Activated naive CD4-positive, alpha-beta T cell treated with anti-CD3 and anti-CD28 coated beads for 36 hours (primary cell): ENCODE measurements around the gene ARF5. TPM values are rescaled to one million over a fixed set of nuclear protein-coding genes. Genes with fewer than 3 reads are reported as not detected.

Experiments used
- CTCF ChIA-PET: fragments of 350-600 bp; sonication (Branson Sonifier 250); formaldehyde crosslinking; loops from one replicate; lab custom pipeline; 2021; ENCODE audit warnings: antibody characterized with exemption; lab: Charles Lee
- DNase-seq: peaks from one replicate; pipeline ENCODE4 v3.0.0-alpha.2; 2020
- H3K27ac Mint-ChIP-seq: one replicate; pipeline ENCODE4 v1.8.0; 2021; ENCODE audit warnings: mild to moderate bottlenecking, mixed read lengths
- H3K27me3 Mint-ChIP-seq: one replicate; pipeline ENCODE4 v1.8.0; 2021; ENCODE audit warnings: low read depth, mixed read lengths
- H3K36me3 Mint-ChIP-seq: one replicate; pipeline ENCODE4 v1.8.0; 2021; ENCODE audit warnings: low read depth, mixed read lengths
- H3K4me1 Mint-ChIP-seq: one replicate; pipeline ENCODE4 v1.8.0; 2021; ENCODE audit warnings: low read depth, mixed read lengths
- H3K4me3 Mint-ChIP-seq: one replicate; pipeline ENCODE4 v1.8.0; 2021; ENCODE audit warnings: mild to moderate bottlenecking, moderate library complexity, mixed read lengths
- H3K9me3 Mint-ChIP-seq: one replicate; pipeline ENCODE4 v1.8.0; 2021; ENCODE audit warnings: mixed read lengths
- intact Hi-C: fragments of 100-400 bp; cut with micrococcal nuclease; formaldehyde crosslinking; loops from one replicate; pipeline ENCODE4 v1.15.1; 2023
- total RNA-seq, 2 experiments: library from RNA; stranded (reverse); gene quantifications; one replicate each; pipeline ENCODE4 v1.2.3, GENCODE V29; 2021

Gene ARF5
- total RNA-seq, 2 experiments from 2014 or later = 109 to 115 TPM

- H3K27ac Mint-ChIP-seq = no peak overlapping the region
- intact Hi-C loops = loop anchor here (2.0 to 10.0 kb wide), 7 partner anchors 241 to 615 kb away; partner anchors contain the start of genes GRM8 and LRRC4
- H3K36me3 Mint-ChIP-seq = peaks cover 13% of the 10 kb centered on the region
- H3K27me3 Mint-ChIP-seq = no peaks in the 10 kb centered on the region
- no peaks in the 10 kb centered on the region for H3K9me3 Mint-ChIP-seq
- H3K4me1 Mint-ChIP-seq = peaks cover 21% of the 10 kb centered on the region
- no peak for DNase-seq
- CTCF ChIA-PET = interaction anchor here (0.6 kb wide), 1 partner anchor 41 kb away, joined by 4 read pairs; no protein-coding TSS in a partner anchor
- H3K4me3 Mint-ChIP-seq = peak overlapping the region; percentile 98
These were observed 1.7 kb downstream of the ARF5 start for GRCh38 chr7:127589896-127590295.

- no peak overlapping the region for H3K4me3 Mint-ChIP-seq
- CTCF ChIA-PET = interaction anchor here (1.0 kb wide), 1 partner anchor 617 kb away, joined by 3 read pairs; no protein-coding TSS in a partner anchor
These were observed 3.0 kb downstream of the ARF5 start for GRCh38 chr7:127591189-127591588.

GRCh38 chr7:127591591-127591990 is 3.4 kb downstream of the ARF5 start:
- DNase-seq = no peak
- Mint-ChIP-seq H3K36me3 (peaks cover 13% of the 10 kb centered on the region), H3K27ac (no peak overlapping the region), H3K4me1 (peaks cover 12% of the 10 kb centered on the region), H3K27me3 (no peaks in the 10 kb centered on the region), H3K4me3 (no peak overlapping the region), H3K9me3 (no peaks in the 10 kb centered on the region)
- intact Hi-C loops = no loop called here
- CTCF ChIA-PET = interaction anchor here (1.0 kb wide), 1 partner anchor 617 kb away, joined by 3 read pairs; no protein-coding TSS in a partner anchor

More at GRCh38 chr7:127591189-127591588, 3.0 kb downstream of the ARF5 start:
- H3K4me1 Mint-ChIP-seq = peaks cover 16% of the 10 kb centered on the region
- no peaks in the 10 kb centered on the region for H3K27me3 Mint-ChIP-seq
- H3K36me3 Mint-ChIP-seq = peaks cover 13% of the 10 kb centered on the region
- H3K9me3 Mint-ChIP-seq = no peaks in the 10 kb centered on the region
- no peak overlapping the region for H3K27ac Mint-ChIP-seq
- DNase-seq = no peak
- intact Hi-C loops = no loop called here

GRCh38 chr7:127592550-127592949 is 4.3 kb downstream of the ARF5 start:
- Mint-ChIP-seq H3K27ac (no peak overlapping the region), H3K4me1 (peaks cover 11% of the 10 kb centered on the region), H3K4me3 (no peak overlapping the region), H3K27me3 (no peaks in the 10 kb centered on the region), H3K9me3 (no peaks in the 10 kb centered on the region), H3K36me3 (peaks cover 13% of the 10 kb centered on the region)
- intact Hi-C loops = no loop called here
- DNase-seq = no peak
- CTCF ChIA-PET = no interaction called here

GRCh38 chr7:127594490-127594889 is 6.3 kb downstream of the ARF5 start:
- Mint-ChIP-seq H3K9me3 (no peaks in the 10 kb centered on the region), H3K36me3 (peaks cover 13% of the 10 kb centered on the region), H3K27me3 (no peaks in the 10 kb centered on the region), H3K27ac (no peak overlapping the region), H3K4me1 (peaks cover 5% of the 10 kb centered on the region), H3K4me3 (no peak overlapping the region)
- CTCF ChIA-PET = interaction anchor here (1.2 kb wide), 1 partner anchor 12 kb away, joined by 3 read pairs; no protein-coding TSS in a partner anchor
- intact Hi-C loops = no loop called here
- DNase-seq = no peak

GRCh38 chr7:127595737-127596136 is 7.5 kb downstream of the ARF5 start:
- no peak overlapping the region for H3K4me3 Mint-ChIP-seq
- no peaks in the 10 kb centered on the region for H3K4me1 Mint-ChIP-seq
- intact Hi-C loops = no loop called here
- no peak overlapping the region for H3K27ac Mint-ChIP-seq
- H3K9me3 Mint-ChIP-seq = no peaks in the 10 kb centered on the region
- DNase-seq = no peak
- peaks cover 10% of the 10 kb centered on the region for H3K36me3 Mint-ChIP-seq
- H3K27me3 Mint-ChIP-seq = no peaks in the 10 kb centered on the region
- CTCF ChIA-PET = no interaction called here

GRCh38 chr7:127598318-127598717 is 10.1 kb downstream of the ARF5 start:
- no peak for DNase-seq
- Mint-ChIP-seq H3K4me1 (no peaks in the 10 kb centered on the region), H3K4me3 (no peak overlapping the region), H3K36me3 (no peaks in the 10 kb centered on the region), H3K27ac (no peak overlapping the region), H3K27me3 (no peaks in the 10 kb centered on the region), H3K9me3 (no peaks in the 10 kb centered on the region)
- CTCF ChIA-PET = interaction anchor here (1.1 kb wide), 1 partner anchor 611 kb away, joined by 3 read pairs; no protein-coding TSS in a partner anchor
- intact Hi-C loops = no loop called here

- Mint-ChIP-seq H3K9me3 (no peaks in the 10 kb centered on the region), H3K36me3 (no peaks in the 10 kb centered on the region), H3K4me1 (no peaks in the 10 kb centered on the region), H3K4me3 (no peak overlapping the region), H3K27me3 (no peaks in the 10 kb centered on the region), H3K27ac (no peak overlapping the region)
- intact Hi-C loops = no loop called here
- DNase-seq = no peak
- CTCF ChIA-PET = no interaction called here
These were observed 12.7 kb downstream of the ARF5 start for GRCh38 chr7:127600885-127601284.

- no peak for DNase-seq
- H3K27me3 Mint-ChIP-seq = no peaks in the 10 kb centered on the region
- H3K9me3 Mint-ChIP-seq = no peaks in the 10 kb centered on the region
- H3K36me3 Mint-ChIP-seq = no peaks in the 10 kb centered on the region
- CTCF ChIA-PET = no interaction called here
- no peaks in the 10 kb centered on the region for H3K4me1 Mint-ChIP-seq
- H3K4me3 Mint-ChIP-seq = no peak overlapping the region
- H3K27ac Mint-ChIP-seq = no peak overlapping the region
- intact Hi-C loops = no loop called here
These were observed 20.2 kb downstream of the ARF5 start for GRCh38 chr7:127608446-127608845.

GRCh38 chr7:127609297-127609696 is 21.1 kb downstream of the ARF5 start:
- CTCF ChIA-PET = interaction anchor here (0.6 kb wide), 1 partner anchor 104 kb away, joined by 3 read pairs; no protein-coding TSS in a partner anchor
- no peaks in the 10 kb centered on the region for H3K4me1 Mint-ChIP-seq
- H3K27ac Mint-ChIP-seq = no peak overlapping the region
- peaks cover 4% of the 10 kb centered on the region for H3K27me3 Mint-ChIP-seq
- intact Hi-C loops = no loop called here
- no peaks in the 10 kb centered on the region for H3K9me3 Mint-ChIP-seq
- H3K36me3 Mint-ChIP-seq = no peaks in the 10 kb centered on the region
- no peak overlapping the region for H3K4me3 Mint-ChIP-seq
- no peak for DNase-seq

- CTCF ChIA-PET = no interaction called here
- H3K27ac Mint-ChIP-seq = no peak overlapping the region
- intact Hi-C loops = no loop called here
- no peak overlapping the region for H3K4me3 Mint-ChIP-seq
- H3K9me3 Mint-ChIP-seq = no peaks in the 10 kb centered on the region
- no peaks in the 10 kb centered on the region for H3K36me3 Mint-ChIP-seq
- peaks cover 16% of the 10 kb centered on the region for H3K27me3 Mint-ChIP-seq
- H3K4me1 Mint-ChIP-seq = no peaks in the 10 kb centered on the region
- DNase-seq = no peak
These were observed 24.1 kb downstream of the ARF5 start for GRCh38 chr7:127612263-127612662.

GRCh38 chr7:127616724-127617123 is 28.5 kb downstream of the ARF5 start:
- CTCF ChIA-PET = no interaction called here
- Mint-ChIP-seq H3K4me3 (no peak overlapping the region), H3K27ac (no peak overlapping the region), H3K4me1 (peaks cover 5% of the 10 kb centered on the region), H3K36me3 (no peaks in the 10 kb centered on the region), H3K27me3 (peaks cover 39% of the 10 kb centered on the region), H3K9me3 (no peaks in the 10 kb centered on the region)
- no peak for DNase-seq
- intact Hi-C loops = no loop called here

- intact Hi-C loops = no loop called here
- Mint-ChIP-seq H3K4me3 (no peak within 1 kb of the TSS), H3K27me3 (peaks cover 44% of the 10 kb centered on the region), H3K36me3 (no peaks in the 10 kb centered on the region), H3K27ac (no peak within 1 kb of the TSS), H3K9me3 (no peaks in the 10 kb centered on the region), H3K4me1 (peaks cover 5% of the 10 kb centered on the region)
- CTCF ChIA-PET = no interaction called here
- DNase-seq = no peak
These were observed 29.8 kb downstream of the ARF5 start, which contains the start of gene PAX4 for GRCh38 chr7:127618042-127618441. PAX4 (minus strand) TSS chr7:127618142; CDS start chr7:127615928, 2,214 bp downstream.
